Esophagus muscularis mucosa (tissue), 4 donors: ENCODE measurements around the gene KIRREL3. TPM values are rescaled to one million over a fixed set of nuclear protein-coding genes. Genes with fewer than 3 reads are reported as not detected.

Source experiments
- DNase-seq: peaks from one replicate; pipeline ENCODE4 v3.0.0-alpha.2; 2017; ENCODE audit errors: extremely low spot score
- H3K27ac ChIP-seq, 4 donors: fragments of 200-600 bp; sonication (generic); replicated peaks in 1 of 4; 1 replicate in 3 of 4; 2 replicates in 1 of 4; pipeline ENCODE4 v1.5.1; 2016 to 2019; ENCODE audit warnings: mild to moderate bottlenecking in 1 of 4
- H3K27me3 ChIP-seq, 4 donors: fragments of 200-600 bp; sonication (generic); one replicate each; pipeline versions ENCODE4 v1.5.1 to v1.6.0; 2016 to 2019
- H3K36me3 ChIP-seq, 4 donors: fragments of 200-600 bp; sonication (generic); one replicate each; pipeline ENCODE4 v1.5.1; 2016 to 2019
- H3K4me1 ChIP-seq, 4 donors: fragments of 200-600 bp; sonication (generic); one replicate each; pipeline ENCODE4 v1.5.1; 2016 to 2019
- H3K4me3 ChIP-seq, 4 donors: fragments of 200-600 bp; sonication (generic); 1 replicate in 2 of 4; 2 replicates in 2 of 4; pipeline ENCODE4 v1.5.1; 2016 to 2019; ENCODE audit warnings: mild to moderate bottlenecking in 4 of 4, moderate library complexity in 1 of 4
- H3K9me3 ChIP-seq, 4 donors: fragments of 200-600 bp; sonication (generic); 1 replicate in 3 of 4; 2 replicates in 1 of 4; pipeline ENCODE4 v1.5.1; 2016 to 2019
- CTCF ChIP-seq, 3 experiments: fragments of 200-600 bp in 2 of 3; fragments of 450-650 bp in 1 of 3; sonication (generic) in 2 of 3; IDR thresholded peaks; one replicate each; pipeline ENCODE4 v1.5.1; 2017 to 2019; ENCODE audit warnings: antibody characterized with exemption in 3 of 3, mild to moderate bottlenecking in 2 of 3, moderate library complexity in 1 of 3
- EP300 ChIP-seq: sonication (generic); formaldehyde crosslinking; IDR thresholded peaks from one replicate; pipeline ENCODE4 v1.6.1; 2017; ENCODE audit warnings: antibody characterized with exemption
- POLR2A ChIP-seq: fragments of 450-650 bp; IDR thresholded peaks from one replicate; pipeline ENCODE4 v1.6.1; 2017; ENCODE audit warnings: antibody characterized with exemption, moderate library complexity, mild to moderate bottlenecking, low read depth
- POLR2AphosphoS5 ChIP-seq, 2 donors: sonication (generic); formaldehyde crosslinking; IDR thresholded peaks; one replicate each; pipeline ENCODE4 v1.6.1; 2017; ENCODE audit warnings: antibody characterized with exemption in 2 of 2
- WGBS: methylation state at CpG from one replicate; pipeline ENCODE4 v1.1.5; 2018; 5-methylcytosine and 5-hydroxymethylcytosine counted together
- intact Hi-C: fragments of 100-400 bp; cut with DNase I; formaldehyde crosslinking; loops from one replicate; pipeline ENCODE4 v1.15.1; 2023
- total RNA-seq, 4 donors: library from RNA; depleted of rRNA; stranded (reverse); fragments of >200 nt; gene quantifications; one replicate each; pipeline versions ENCODE4 v1.1.0 to v1.2.1, GENCODE V29; 2016

The KIRREL3 gene
- total RNA-seq, 4 donors from 2014 or later, result 1.7 to 6.5 (median 3.1) TPM

- no peak overlapping the region for H3K4me3 ChIP-seq
- intact Hi-C loops, result no loop called here
- WGBS, result 70% methylated on average over 7 of the region's 7 CpGs
- H3K36me3 ChIP-seq, result no peaks in the 10 kb centered on the region
- H3K27ac ChIP-seq, result no peak overlapping the region
- H3K9me3 ChIP-seq, result no peaks in the 10 kb centered on the region
- peaks cover 0 to 41% (median 0%) of the 10 kb centered on the region in 4 donors for H3K27me3 ChIP-seq
- no peaks in the 10 kb centered on the region for H3K4me1 ChIP-seq
- DNase-seq, result no peak
- TF ChIP-seq CTCF (IDR thresholded peaks at IDR 0.05) (no peak), POLR2A (no peak), EP300 (no peak), POLR2AphosphoS5 (IDR thresholded peaks at IDR 0.05) (no peak)
Measured at GRCh38 chr11:126734752-126735151, 265.8 kb downstream of the KIRREL3 start.

- Histone ChIP-seq H3K27me3 (peaks cover 0 to 39% (median 0%) of the 10 kb centered on the region in 4 donors), H3K4me3 (no peak overlapping the region), H3K27ac (no peak overlapping the region), H3K4me1 (no peaks in the 10 kb centered on the region), H3K9me3 (no peaks in the 10 kb centered on the region), H3K36me3 (no peaks in the 10 kb centered on the region)
- no peak for TF ChIP-seq POLR2A
- TF ChIP-seq EP300, result no peak
- TF ChIP-seq CTCF (IDR thresholded peaks at IDR 0.05), result no peak
- TF ChIP-seq POLR2AphosphoS5 (IDR thresholded peaks at IDR 0.05), result no peak
- intact Hi-C loops, result no loop called here
- WGBS, result 82% methylated on average over 2 of the region's 2 CpGs
- DNase-seq, result no peak
Measured at GRCh38 chr11:126733685-126734084, 266.9 kb downstream of the KIRREL3 start.

GRCh38 chr11:126732981-126733380, 267.6 kb downstream of the KIRREL3 start:
- TF ChIP-seq EP300, result no peak
- no peak for TF ChIP-seq POLR2A
- no peak for TF ChIP-seq POLR2AphosphoS5 (IDR thresholded peaks at IDR 0.05)
- TF ChIP-seq CTCF (IDR thresholded peaks at IDR 0.05), result no peak
- DNase-seq, result no peak
- peaks cover 0 to 38% (median 0%) of the 10 kb centered on the region in 4 donors for H3K27me3 ChIP-seq
- 57% methylated on average over 4 of the region's 4 CpGs for WGBS
- intact Hi-C loops, result no loop called here
- no peak overlapping the region for H3K27ac ChIP-seq
- no peak overlapping the region for H3K4me3 ChIP-seq
- no peaks in the 10 kb centered on the region for H3K36me3 ChIP-seq
- no peaks in the 10 kb centered on the region for H3K9me3 ChIP-seq
- H3K4me1 ChIP-seq, result no peaks in the 10 kb centered on the region

- H3K4me1 ChIP-seq, result no peaks in the 10 kb centered on the region
- DNase-seq, result no peak
- H3K27ac ChIP-seq, result no peak overlapping the region
- WGBS, result 55% methylated on average over 4 of the region's 4 CpGs
- no peaks in the 10 kb centered on the region for H3K36me3 ChIP-seq
- intact Hi-C loops, result no loop called here
- no peaks in the 10 kb centered on the region for H3K9me3 ChIP-seq
- peaks cover 0 to 32% (median 0%) of the 10 kb centered on the region in 4 donors for H3K27me3 ChIP-seq
- TF ChIP-seq EP300 (no peak), POLR2A (no peak), CTCF (IDR thresholded peaks at IDR 0.05) (no peak), POLR2AphosphoS5 (IDR thresholded peaks at IDR 0.05) (no peak)
- no peak overlapping the region for H3K4me3 ChIP-seq
Measured at GRCh38 chr11:126731576-126732142, 268.9 kb downstream of the KIRREL3 start.

GRCh38 chr11:126727381-126727780, 273.2 kb downstream of the KIRREL3 start:
- no peak for TF ChIP-seq POLR2AphosphoS5 (IDR thresholded peaks at IDR 0.05)
- TF ChIP-seq CTCF (IDR thresholded peaks at IDR 0.05), result no peak
- no peak for TF ChIP-seq EP300
- no peak for TF ChIP-seq POLR2A
- WGBS, result 72% methylated on average over 5 of the region's 5 CpGs
- no peak for DNase-seq
- Histone ChIP-seq H3K4me1 (peaks cover 0 to 5% (median 2%) of the 10 kb centered on the region in 4 donors), H3K27me3 (peaks cover 0 to 14% (median 0%) of the 10 kb centered on the region in 4 donors), H3K4me3 (no peak overlapping the region), H3K36me3 (no peaks in the 10 kb centered on the region), H3K27ac (no peak overlapping the region), H3K9me3 (no peaks in the 10 kb centered on the region)
- intact Hi-C loops, result no loop called here
